GM12891 (cell line): ENCODE measurements around the gene BTN2A1.

Experiments
- PAX5 ChIP-seq: IDR thresholded peaks from 2 replicates; pipeline ENCODE4 v1.6.1; 2011; ENCODE audit warnings: low read length, moderate library complexity, mild to moderate bottlenecking; ENCODE audit not compliant: insufficient read depth, severe bottlenecking
- POLR2A ChIP-seq: IDR thresholded peaks from 2 replicates; pipeline ENCODE4 v1.6.1; 2011; ENCODE audit warnings: low read depth, low read length, control low read depth
- POLR2AphosphoS5 ChIP-seq: IDR thresholded peaks from 2 replicates; pipeline ENCODE4 v1.6.1; 2011; ENCODE audit warnings: low read depth, low read length, control low read depth
- POU2F2 ChIP-seq: IDR thresholded peaks from 2 replicates; pipeline ENCODE4 v1.6.1; 2011; ENCODE audit warnings: low read depth, mild to moderate bottlenecking, control low read depth, low read length, moderate library complexity
- SPI1 ChIP-seq: IDR thresholded peaks from 2 replicates; pipeline ENCODE4 v1.6.1; 2011; ENCODE audit warnings: low read depth, low read length, control low read depth
- TAF1 ChIP-seq: IDR thresholded peaks from 2 replicates; pipeline ENCODE4 v1.6.1; 2011; ENCODE audit warnings: low read depth, low read length, control low read depth

DNA sequence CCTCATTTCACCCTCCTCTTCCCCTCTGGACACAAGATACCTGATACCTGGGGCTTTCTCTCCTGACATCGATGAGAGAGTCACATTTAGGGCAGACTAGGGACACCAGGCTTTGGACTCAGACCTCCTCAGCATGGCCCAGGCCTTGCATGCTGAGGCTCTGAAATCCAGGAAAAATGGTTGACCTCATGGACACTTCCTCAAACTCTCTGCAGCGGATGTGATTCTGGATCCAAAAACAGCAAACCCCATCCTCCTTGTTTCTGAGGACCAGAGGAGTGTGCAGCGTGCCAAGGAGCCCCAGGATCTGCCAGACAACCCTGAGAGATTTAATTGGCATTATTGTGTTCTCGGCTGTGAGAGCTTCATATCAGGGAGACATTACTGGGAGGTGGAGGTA, 44.8 kb upstream of the BTN2A1 start:
- no peak for TF ChIP-seq POLR2A
- TF ChIP-seq POLR2AphosphoS5, result no peak
- TF ChIP-seq TAF1, result no peak
- no peak for TF ChIP-seq PAX5
- no peak for TF ChIP-seq SPI1
- TF ChIP-seq POU2F2, result no peak
